GM04504 (cell line): Measurements from ENCODE around the gene EHMT2.
"Not testable (repeated sequence)": the region's sequence is repeated elsewhere in the genome, so short reads cannot be mapped to it uniquely, and the experiment has no call there.

Experiments used
- DNase-seq: peaks from one replicate; pipeline ENCODE4 v3.0.0-alpha.2; 2012; ENCODE audit warnings: low read depth

EHMT2 gene

DNA sequence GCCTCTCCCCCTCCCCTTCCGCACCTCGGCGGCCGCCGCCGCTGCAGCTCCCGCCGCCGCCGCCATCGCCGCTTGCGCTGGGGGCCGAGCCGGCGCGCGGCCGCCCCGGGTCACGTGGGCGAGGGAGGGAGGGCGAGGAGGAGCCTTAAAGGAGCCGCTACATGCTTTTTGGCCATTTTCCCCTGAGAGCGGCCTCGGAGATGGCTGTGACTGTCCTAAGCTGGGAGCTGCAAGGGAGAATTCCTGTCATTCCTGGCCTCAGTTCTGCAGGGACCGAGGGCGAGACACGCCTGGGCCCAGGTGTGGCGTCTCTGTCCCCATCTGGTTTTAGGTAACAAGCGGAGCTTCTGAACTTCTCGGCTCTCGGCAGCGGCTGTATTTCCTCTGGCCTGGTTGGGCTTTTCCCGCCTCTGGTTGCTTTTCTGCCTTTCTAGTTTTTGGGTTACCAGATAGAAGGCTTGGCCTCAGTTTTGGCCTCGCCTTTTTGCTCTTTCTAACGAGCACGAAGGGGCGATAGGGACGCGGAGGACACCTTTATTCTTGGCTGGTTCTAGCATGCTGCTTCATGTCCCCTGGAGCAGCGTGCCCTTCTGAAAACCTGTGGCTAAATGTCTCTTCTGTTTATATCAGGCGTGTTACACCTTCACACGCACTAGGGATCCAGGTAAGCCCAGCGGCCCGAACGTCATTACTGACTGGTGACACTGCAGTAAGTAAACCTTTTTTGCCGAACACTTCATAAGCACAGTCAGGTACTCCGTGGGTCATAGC is at the start of gene EHMT2:
Gene EHMT2, minus strand, starts transcription at position 87 of the 771 bp plus-strand sequence. Its CDS starts 21 bp downstream, at position 66.
- DNase-seq, result peak; percentile 61

DNA sequence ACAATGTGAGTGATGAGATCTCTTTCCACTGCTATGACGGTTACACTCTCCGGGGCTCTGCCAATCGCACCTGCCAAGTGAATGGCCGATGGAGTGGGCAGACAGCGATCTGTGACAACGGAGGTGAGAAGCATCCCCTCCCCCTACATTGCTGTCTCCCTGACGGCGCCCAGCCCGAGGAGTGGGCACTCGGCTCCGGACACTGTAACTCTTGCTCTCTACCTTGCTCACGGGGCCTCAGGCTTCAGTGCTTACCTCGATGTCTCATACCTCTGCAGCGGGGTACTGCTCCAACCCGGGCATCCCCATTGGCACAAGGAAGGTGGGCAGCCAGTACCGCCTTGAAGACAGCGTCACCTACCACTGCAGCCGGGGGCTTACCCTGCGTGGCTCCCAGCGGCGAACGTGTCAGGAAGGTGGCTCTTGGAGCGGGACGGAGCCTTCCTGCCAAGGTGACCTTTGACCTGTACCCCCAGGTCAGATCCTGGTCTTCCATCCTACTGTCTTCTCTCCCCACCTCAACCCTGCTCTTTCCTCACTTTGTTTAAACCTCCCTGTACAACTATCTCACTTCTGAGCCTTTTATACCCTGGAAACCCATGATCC is 49.7 kb upstream of the EHMT2 start:
- no peak for DNase-seq

DNA sequence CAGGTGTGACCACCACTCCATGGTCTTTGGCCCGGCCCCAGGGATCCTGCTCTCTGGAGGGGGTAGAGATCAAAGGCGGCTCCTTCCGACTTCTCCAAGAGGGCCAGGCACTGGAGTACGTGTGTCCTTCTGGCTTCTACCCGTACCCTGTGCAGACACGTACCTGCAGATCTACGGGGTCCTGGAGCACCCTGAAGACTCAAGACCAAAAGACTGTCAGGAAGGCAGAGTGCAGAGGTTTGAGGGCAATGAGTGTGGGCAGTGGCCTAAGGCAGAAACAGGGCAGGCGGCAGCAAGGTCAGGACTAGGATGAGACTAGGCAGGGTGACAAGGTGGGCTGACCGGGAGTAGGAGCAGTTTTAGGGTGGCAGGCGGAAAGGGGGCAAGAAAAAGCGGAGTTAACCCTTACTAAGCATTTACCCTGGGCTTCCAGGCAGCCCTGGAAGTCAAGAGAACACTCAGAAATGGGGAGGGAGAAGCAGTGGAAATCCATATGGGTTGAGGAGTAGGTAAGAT is 48.9 kb upstream of the EHMT2 start:
- DNase-seq, result no peak

DNA sequence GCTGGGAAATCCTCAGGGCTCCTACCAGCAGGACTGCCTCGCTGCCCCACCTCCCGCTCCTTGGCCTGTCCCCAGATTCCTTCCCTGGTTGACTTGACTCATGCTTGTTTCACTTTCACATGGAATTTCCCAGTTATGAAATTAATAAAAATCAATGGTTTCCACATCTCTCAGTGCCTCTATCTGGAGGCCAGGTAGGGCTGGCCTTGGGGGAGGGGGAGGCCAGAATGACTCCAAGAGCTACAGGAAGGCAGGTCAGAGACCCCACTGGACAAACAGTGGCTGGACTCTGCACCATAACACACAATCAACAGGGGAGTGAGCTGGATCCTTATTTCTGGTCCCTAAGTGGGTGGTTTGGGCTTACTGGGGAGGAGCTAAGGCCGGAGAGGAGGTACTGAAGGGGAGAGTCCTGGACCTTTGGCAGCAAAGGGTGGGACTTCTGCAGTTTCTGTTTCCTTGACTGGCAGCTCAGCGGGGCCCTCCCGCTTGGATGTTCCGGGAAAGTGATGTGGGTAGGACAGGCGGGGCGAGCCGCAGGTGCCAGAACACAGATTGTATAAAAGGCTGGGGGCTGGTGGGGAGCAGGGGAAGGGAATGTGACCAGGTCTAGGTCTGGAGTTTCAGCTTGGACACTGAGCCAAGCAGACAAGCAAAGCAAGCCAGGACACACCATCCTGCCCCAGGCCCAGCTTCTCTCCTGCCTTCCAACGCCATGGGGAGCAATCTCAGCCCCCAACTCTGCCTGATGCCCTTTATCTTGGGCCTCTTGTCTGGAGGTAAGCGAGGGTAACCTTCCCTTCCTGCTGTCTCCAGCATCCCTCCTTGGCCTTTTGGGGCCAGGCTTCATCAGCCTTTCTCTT is 48.2 kb upstream of the EHMT2 start, which contains the start of gene CFB:
Gene CFB, plus strand, starts transcription at position 589 of the 863 bp plus-strand sequence. Its CDS starts 127 bp downstream, at position 716.
- peak; percentile 75 for DNase-seq

DNA sequence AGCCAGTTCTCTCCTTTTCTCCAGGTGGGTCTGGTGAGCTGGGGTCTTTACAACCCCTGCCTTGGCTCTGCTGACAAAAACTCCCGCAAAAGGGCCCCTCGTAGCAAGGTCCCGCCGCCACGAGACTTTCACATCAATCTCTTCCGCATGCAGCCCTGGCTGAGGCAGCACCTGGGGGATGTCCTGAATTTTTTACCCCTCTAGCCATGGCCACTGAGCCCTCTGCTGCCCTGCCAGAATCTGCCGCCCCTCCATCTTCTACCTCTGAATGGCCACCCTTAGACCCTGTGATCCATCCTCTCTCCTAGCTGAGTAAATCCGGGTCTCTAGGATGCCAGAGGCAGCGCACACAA is 47.6 kb upstream of the EHMT2 start:
- no peak for DNase-seq

DNA sequence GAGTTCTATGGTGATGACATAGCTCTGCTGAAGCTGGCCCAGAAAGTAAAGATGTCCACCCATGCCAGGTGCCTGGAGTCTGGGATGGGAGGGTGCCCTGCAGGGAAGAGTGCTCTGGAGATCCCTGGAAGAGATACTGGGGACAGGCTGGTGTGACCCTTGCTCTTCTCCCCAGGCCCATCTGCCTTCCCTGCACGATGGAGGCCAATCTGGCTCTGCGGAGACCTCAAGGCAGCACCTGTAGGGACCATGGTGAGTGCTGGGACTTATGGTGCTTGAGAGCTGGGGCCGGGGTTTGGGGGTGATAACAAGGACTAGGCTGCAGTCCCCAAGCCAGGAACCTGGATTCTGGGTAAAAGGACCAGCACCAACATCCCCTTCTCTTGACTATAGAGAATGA is 46.2 kb upstream of the EHMT2 start:
- DNase-seq, result no peak

DNA sequence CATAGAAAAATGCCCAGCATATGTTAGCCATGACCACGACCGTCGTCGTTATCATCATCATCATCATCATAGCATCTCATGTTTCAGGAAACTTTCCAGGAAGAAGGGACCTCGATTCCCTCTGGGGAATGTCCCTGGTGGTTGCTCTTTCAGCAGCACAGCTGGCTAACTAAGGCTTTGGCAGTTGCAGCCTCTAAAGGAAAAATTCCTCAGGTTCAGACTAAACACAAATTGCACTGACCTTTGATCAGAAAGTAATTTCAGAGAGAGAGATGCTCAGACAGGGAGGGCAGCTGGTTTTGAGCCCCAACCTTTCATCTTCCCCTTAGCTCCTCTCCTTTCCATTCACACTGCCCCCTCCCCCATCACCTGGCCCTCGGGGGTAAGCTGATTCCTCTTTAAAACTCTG is 42.8 kb upstream of the EHMT2 start:
- DNase-seq, result no peak

DNA sequence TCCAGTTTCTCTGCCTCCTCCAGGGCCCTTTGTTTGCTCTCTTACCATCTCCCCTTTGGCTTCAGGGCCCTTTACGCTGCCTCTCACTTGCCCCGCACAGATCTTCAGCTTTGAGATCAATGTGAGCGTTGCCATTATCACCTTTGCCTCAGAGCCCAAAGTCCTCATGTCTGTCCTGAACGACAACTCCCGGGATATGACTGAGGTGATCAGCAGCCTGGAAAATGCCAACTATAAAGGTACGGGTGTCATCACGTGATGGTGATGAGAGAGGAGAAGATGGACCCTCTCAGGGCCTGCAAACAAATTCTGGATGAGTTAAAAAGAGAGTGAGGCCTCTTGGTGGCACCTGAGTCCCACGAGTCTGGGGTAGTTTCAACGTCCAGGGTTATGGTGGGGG is 38.3 kb upstream of the EHMT2 start:
- DNase-seq, result no peak

DNA sequence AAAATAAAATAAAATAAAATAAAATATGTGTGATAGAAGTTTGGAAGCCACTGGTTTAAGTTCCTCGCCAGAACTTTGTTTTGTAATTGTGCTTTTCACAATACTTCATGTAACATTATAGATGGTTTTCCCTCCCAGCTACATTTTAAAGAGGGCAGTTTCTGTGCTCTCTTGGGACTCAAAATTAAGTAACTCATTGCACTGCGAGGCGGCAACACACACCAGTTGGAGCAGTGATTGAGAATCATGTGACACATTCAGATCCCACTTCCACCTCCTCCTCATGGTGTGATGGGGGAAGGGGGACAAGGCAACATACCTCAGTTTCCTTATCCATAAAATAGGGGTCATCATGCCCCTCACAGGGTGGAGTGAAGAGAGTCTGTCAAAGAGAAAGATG is 37.5 kb upstream of the EHMT2 start:
- DNase-seq, result no peak

DNA sequence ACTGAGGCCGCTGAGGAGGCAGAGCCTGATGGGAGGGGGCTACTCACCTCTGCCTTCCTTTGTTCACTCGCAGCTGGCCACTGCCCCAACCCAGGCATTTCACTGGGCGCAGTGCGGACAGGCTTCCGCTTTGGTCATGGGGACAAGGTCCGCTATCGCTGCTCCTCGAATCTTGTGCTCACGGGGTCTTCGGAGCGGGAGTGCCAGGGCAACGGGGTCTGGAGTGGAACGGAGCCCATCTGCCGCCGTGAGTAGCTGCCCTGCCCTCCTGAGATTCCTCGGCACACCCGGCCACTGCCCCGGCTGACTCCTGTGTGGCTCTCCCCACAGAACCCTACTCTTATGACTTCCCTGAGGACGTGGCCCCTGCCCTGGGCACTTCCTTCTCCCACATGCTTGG is 36.0 kb upstream of the EHMT2 start:
- no peak for DNase-seq

DNA sequence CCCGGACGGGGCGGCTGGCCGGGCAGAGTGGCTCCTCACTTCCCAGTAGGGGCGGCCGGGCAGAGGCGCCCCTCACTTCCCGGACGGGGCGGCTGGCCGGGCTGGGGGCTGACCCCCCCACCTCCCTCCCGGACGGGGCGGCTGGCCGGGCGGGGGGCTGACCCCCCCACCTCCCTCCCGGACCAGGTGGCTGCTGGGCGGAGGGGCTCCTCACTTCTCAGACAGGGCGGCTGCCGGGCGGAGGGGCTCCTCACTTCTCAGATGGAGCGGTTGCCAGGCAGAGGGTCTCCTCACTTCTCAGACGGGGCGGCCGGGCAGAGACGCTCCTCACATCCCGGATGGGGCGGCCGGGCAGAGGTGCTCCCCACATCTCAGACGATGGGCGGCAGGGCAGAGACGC is 34.6 kb upstream of the EHMT2 start:
- not testable (repeated sequence) for DNase-seq

DNA sequence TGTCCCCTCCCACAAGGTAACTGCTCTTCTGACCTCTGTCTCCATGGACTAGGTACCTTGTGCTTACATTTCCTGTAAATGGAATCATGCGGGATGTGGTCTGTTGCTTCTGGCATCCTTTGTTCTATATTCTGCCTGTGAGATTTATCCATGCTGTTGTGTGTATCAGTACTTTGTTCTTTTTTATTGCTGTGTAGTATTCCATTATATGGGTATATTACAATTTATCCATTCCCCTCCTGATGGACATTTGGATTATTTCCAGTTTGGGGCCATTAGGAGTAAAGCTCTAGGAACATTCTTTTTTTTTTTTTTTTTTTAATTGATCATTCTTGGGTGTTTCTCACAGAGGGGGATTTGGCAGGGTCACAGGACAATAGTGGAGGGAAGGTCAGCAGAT is 33.5 kb upstream of the EHMT2 start:
- DNase-seq, result no peak

DNA sequence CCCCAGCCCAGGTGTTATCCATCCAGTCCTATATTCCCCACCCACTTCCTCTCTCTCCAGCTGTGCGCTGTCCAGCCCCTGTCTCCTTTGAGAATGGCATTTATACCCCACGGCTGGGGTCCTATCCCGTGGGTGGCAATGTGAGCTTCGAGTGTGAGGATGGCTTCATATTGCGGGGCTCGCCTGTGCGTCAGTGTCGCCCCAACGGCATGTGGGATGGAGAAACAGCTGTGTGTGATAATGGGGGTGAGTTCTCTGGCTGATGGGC is 31.1 kb upstream of the EHMT2 start:
- no peak for DNase-seq

DNA sequence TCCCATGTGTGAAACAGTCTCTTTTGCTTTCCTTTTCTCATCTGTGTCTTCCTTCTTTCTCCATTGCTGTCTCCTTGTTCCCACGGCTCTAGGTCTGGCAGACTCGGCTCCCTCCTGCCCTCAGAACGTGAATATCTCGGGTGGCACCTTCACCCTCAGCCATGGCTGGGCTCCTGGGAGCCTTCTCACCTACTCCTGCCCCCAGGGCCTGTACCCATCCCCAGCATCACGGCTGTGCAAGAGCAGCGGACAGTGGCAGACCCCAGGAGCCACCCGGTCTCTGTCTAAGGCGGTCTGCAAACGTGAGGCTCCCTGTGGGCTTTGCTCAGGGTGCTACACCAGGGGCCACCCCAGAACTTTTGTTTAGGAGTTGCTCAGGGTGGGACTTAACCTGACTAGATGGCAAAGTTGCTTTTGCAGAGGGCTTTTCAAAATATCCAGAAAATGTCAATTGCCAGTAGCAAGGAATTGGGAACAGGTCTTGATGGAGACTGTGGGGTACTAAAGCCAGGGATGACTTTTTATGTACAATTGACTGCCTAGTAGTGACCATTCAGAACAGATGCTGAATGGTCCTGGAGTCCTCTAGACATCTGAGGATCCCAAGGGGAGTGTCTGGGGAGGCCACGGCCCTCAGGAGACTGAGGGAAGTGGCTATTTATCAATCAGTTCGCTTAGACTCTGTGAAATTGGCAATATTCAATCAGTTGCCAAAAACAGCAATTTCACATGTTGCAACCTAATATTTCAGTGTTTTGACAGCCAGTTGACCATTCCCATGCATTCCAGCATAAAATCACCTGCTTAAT is 30.6 kb upstream of the EHMT2 start:
- no peak for DNase-seq

DNA sequence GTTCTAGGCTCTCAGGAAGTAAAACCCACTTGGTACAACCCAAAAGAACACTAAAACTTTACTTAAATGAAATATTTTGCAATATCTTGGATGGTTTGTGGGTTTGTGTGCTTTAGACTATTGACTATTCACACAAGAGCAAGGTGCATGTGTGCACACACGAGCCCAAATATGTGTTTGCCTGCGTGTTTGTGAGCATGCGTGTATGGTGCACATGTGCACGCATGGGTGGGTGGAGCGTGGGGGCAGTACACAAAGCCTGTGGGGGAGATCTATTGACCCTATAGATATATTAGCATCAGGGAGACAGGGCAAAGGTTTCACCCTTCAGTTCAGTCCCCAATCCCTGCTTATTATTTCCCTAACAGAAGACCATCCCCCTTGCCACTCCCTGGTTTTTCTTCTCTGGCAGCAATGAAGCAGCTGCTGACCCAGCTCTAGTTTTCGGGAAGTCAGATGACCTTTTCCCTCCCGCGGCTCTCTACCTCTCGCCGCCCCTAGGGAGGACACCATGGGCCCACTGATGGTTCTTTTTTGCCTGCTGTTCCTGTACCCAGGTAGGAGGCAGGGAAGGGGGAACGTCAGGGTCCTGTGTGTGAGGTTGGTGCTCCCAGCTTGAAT is 29.9 kb upstream of the EHMT2 start, which contains the start of gene C2:
Gene C2, plus strand, starts transcription at position 476 of the 621 bp plus-strand sequence. Its CDS starts 36 bp downstream, at position 512.
- no peak for DNase-seq

DNA sequence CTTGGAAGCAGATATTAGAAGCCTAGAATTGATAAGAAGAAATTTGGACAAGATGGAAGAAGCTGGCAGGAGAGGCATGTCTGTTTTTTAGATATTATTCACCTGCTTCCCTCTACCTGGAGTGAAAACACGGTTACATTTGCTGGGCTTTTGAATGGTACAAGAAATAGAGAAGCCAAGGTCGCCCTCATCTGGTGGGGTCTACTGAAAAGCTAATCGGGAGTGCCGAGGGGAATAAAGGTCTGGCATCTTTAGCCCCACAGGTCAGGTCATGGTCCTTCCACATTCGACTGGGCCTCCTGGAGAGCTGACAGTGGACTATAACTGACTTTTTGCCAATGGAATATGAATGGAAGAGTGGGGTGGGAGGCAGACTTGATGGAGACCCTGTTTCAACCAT is 25.4 kb upstream of the EHMT2 start:
- no peak for DNase-seq

DNA sequence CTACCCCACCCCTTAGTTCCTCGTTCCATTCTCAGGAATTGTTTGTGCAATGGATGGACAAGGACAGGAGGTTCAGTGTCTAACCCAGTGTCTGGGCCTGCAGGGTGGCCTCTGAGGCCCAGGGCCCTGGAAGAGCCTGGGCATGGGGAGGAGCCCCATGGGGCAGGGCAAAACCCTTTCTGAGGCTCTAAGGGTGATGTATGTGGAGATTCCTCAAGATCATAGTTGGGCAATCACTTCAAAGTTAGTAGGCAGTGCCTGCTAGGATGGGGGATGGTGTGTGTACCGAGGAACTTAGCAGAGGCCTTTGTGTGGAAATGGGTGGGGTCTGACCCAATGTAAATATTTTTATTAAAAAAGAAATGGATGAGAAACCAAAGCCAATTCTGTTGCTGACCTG is 23.3 kb upstream of the EHMT2 start:
- no peak for DNase-seq

DNA sequence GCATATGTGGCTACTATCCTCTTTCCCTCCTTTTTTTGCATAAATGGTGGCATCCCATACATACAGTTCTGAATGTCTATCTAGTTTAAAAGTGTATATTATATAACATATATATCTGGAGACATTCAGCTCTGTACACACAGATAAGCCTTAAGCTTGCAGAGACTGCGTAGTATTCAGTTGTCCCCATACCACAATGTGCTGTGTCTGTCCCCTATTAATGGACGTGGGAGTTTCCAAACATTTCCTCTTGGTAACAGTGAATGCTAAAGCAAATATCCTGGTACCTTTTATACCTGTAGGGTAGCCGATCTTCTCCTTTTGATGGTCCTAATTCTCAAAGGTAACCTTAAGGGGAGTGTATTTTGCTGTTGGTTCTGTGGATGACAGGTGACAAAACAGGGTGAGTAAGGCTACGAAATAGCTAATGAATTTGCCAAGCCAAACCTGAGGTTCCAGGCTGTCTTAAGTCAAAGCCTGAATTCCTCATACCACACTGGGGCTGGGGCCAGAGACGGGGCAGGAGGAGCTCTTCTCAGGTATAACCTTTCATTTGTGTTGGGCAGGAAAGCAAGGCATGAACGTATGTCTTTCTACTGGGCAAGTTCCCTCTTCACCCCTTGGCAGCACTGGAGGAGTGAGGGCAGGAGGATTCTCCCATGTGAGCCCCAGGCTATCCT is 22.3 kb upstream of the EHMT2 start:
- DNase-seq, result no peak

DNA sequence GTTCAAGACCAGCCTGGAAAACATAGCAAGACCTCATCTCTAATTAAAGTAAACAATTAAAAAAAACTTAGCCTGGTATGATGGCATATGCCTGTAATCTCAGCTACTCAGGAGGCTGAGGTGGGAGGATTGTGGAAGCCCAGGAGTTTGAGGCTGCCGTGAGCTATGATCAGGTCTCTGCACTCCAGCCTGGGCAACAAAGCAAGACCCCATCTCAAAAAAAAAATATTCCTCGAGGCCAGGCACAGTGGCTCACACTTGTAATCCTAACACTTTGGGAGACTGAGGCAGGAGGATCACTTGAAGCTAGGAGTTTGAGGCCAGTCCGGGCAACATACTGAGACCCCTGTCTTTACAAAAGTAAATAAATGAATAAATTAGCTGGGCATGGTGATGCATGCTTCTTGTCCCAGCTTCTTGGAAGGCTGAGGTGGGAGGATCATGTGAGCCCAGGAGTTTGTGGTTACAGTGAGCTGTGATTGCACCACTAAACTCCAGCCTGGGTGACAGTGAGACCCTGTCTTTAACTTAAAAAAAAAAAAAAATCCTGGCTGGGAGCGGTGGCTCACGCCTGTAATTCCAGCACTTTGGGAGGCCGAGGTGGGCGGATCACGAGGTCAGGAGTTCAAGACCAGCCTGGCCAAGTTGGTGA is 20.7 kb upstream of the EHMT2 start:
- no peak for DNase-seq

DNA sequence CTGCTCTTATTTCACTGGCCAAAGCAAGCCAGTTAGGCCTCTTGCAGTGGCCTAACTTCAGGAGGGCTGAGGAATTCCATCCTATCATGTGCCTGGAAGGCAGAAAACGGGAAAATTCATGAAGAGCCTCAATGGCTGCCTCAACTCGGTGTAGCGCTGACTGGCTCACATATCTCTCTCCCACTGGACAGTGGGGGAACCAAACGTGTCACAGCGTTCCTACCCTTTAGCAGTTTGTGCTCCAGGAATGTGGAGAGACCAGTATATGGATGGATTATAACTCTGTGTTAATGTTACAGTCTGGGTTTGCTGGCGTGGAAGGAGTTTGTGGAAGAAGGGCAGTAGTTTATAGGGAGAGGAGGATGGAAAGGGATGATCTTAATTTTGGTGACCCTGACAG is 18.3 kb upstream of the EHMT2 start:
- DNase-seq, result no peak
